ENCODE measurements around the gene GTF2H3. TPM values are rescaled to one million over a fixed set of nuclear protein-coding genes. Genes with fewer than 3 reads are reported as not detected.

The GTF2H3 gene
- total RNA-seq, 1 donor from 2014 or later = 34.0 TPM

GRCh38 chr12:123645380-123645779 lies 11.8 kb downstream of the GTF2H3 start:
- DNase-seq (ENCODE audit: low read depth, low spot score) = no peak

- DNase-seq (ENCODE audit: low read depth, low spot score) = no peak
Measured at GRCh38 chr12:123645878-123646277, 12.2 kb downstream of the GTF2H3 start.

GRCh38 chr12:123648401-123648800 lies 14.8 kb downstream of the GTF2H3 start:
- no peak for DNase-seq (ENCODE audit: low read depth, low spot score)

- DNase-seq (ENCODE audit: low read depth, low spot score) = no peak
Measured at GRCh38 chr12:123654129-123654701, 20.6 kb downstream of the GTF2H3 start.

GRCh38 chr12:123655420-123655819 lies 21.8 kb downstream of the GTF2H3 start:
- no peak for DNase-seq (ENCODE audit: low read depth, low spot score)

- no peak for DNase-seq (ENCODE audit: low read depth, low spot score)
Measured at GRCh38 chr12:123656392-123656791, 22.8 kb downstream of the GTF2H3 start.

- DNase-seq (ENCODE audit: low read depth, low spot score) = no peak
Measured at GRCh38 chr12:123657211-123657610, 23.6 kb downstream of the GTF2H3 start.

GRCh38 chr12:123659996-123660727 lies 26.5 kb downstream of the GTF2H3 start:
- no peak for DNase-seq (ENCODE audit: low read depth, low spot score)

GRCh38 chr12:123667771-123668170 lies 34.1 kb downstream of the GTF2H3 start:
- no peak for DNase-seq (ENCODE audit: low read depth, low spot score)

- DNase-seq (ENCODE audit: low read depth, low spot score) = peak; percentile 63
Measured at GRCh38 chr12:123670882-123671728, 37.5 kb downstream of the GTF2H3 start, which contains the start of gene TCTN2. Gene TCTN2, plus strand, starts transcription at chr12:123671113. Its CDS starts 128 bp downstream, at chr12:123671241.

GRCh38 chr12:123671876-123672275 lies 38.2 kb downstream of the GTF2H3 start:
- peak; percentile 13 for DNase-seq (ENCODE audit: low read depth, low spot score)

GRCh38 chr12:123675436-123675835 lies 41.8 kb downstream of the GTF2H3 start:
- no peak for DNase-seq (ENCODE audit: low read depth, low spot score)

GRCh38 chr12:123676616-123677320 lies 43.1 kb downstream of the GTF2H3 start:
- no peak for DNase-seq (ENCODE audit: low read depth, low spot score)

GRCh38 chr12:123678981-123679380 lies 45.4 kb downstream of the GTF2H3 start:
- DNase-seq (ENCODE audit: low read depth, low spot score) = no peak

- no peak for DNase-seq (ENCODE audit: low read depth, low spot score)
Measured at GRCh38 chr12:123681605-123682004, 48.0 kb downstream of the GTF2H3 start.

GRCh38 chr12:123683964-123684363 lies 50.3 kb downstream of the GTF2H3 start:
- no peak for DNase-seq (ENCODE audit: low read depth, low spot score)

- DNase-seq (ENCODE audit: low read depth, low spot score) = no peak
Measured at GRCh38 chr12:123686636-123687190, 53.1 kb downstream of the GTF2H3 start.

GRCh38 chr12:123690191-123690840 lies 56.7 kb downstream of the GTF2H3 start:
- no peak for DNase-seq (ENCODE audit: low read depth, low spot score)

- DNase-seq (ENCODE audit: low read depth, low spot score) = no peak
Measured at GRCh38 chr12:123696207-123696606, 62.6 kb downstream of the GTF2H3 start.

- DNase-seq (ENCODE audit: low read depth, low spot score) = no peak
Measured at GRCh38 chr12:123696646-123697045, 63.0 kb downstream of the GTF2H3 start.

GRCh38 chr12:123705935-123706334 lies 72.3 kb downstream of the GTF2H3 start:
- no peak for DNase-seq (ENCODE audit: low read depth, low spot score)
